Measurements from ENCODE around the gene UQCRQ. TPM values are rescaled to one million over a fixed set of nuclear protein-coding genes. Genes with fewer than 3 reads are reported as not detected.

Gene UQCRQ
- total and polyA plus RNA-seq, 2 donors (not counting 3 experiments of a cell fraction or from before 2014, with no cell fraction given), result 246 to 390 TPM

GRCh38 chr5:132877466-132877865, 11.0 kb downstream of the UQCRQ start:
- POLR2A ChIA-PET, result no interaction called here
- peaks cover 16 to 39% of the 10 kb centered on the region in 2 experiments for H3K36me3 ChIP-seq (ENCODE audit: control insufficient read depth in 2 of 2, extremely low read depth in 1 of 2, insufficient read depth in 2 of 2, low read length in 2 of 2)
- TF ChIP-seq FOS (IDR thresholded peaks at IDR 0.05; ENCODE audit: borderline replicate concordance, insufficient read depth, low read length) (no peak), MYC (IDR thresholded peaks at IDR 0.05; ENCODE audit: low read depth, low read length) (no peak), MAX (IDR thresholded peaks at IDR 0.05; ENCODE audit: insufficient read depth, insufficient read length) (no peak), POLR2A (IDR thresholded peaks at IDR 0.05; ENCODE audit: low read depth, low read length) (no peak), JUN (IDR thresholded peaks at IDR 0.05; ENCODE audit: borderline replicate concordance, insufficient read depth, insufficient read length, low read depth) (no peak)
- FAIRE-seq (no peak), DNase-seq (ENCODE audit: low read depth, low spot score) (no peak)
- H3K4me2 ChIP-seq (ENCODE audit: insufficient read depth, low read length), result no peak overlapping the region
- no TSS peak for BruUV-seq (replicated peaks)
- H3K79me2 ChIP-seq (ENCODE audit: control insufficient read depth, insufficient read depth, low read length), result no peaks in the 10 kb centered on the region
- no peak overlapping the region for H3K9ac ChIP-seq (replicated peaks; ENCODE audit: extremely low read depth, insufficient read depth, low read length)
- H3K27ac ChIP-seq (ENCODE audit: insufficient read depth, low read depth, low read length), result no peak overlapping the region
- peaks cover 2% of the 10 kb centered on the region for H4K20me1 ChIP-seq (replicated peaks; ENCODE audit: control insufficient read depth, extremely low read depth, insufficient read depth, low read length)
- H3K4me3 ChIP-seq (replicated peaks in 1 of 3; ENCODE audit: insufficient read depth in 1 of 3, low read depth in 1 of 3, low read length in 3 of 3), result no peak overlapping the region
- intact Hi-C loops (cut with micrococcal nuclease) (no loop called here), dilution Hi-C loops (cut with MboI; ENCODE audit: extremely low pct_ligation_motif_present, low sequenced_read_pairs) (no loop called here)
- H3K9me1 ChIP-seq (replicated peaks; ENCODE audit: control insufficient read depth, extremely low read depth, insufficient read depth, low read length), result no peaks in the 10 kb centered on the region
- H2AFZ ChIP-seq (ENCODE audit: low read depth, low read length), result no peak overlapping the region
- H3K27me3 ChIP-seq (ENCODE audit: control insufficient read depth in 2 of 2, insufficient read depth in 2 of 2, low read length in 2 of 2), result no peaks in the 10 kb centered on the region
- CTCF ChIA-PET, result interaction anchor here (0.8 to 1.6 kb wide), 3 partner anchors 10 to 491 kb away, joined by 3 to 5 read pairs (median 3); partner anchors contain the start of gene UQCRQ
- no peaks in the 10 kb centered on the region for H3K9me3 ChIP-seq (replicated peaks; ENCODE audit: control insufficient read depth, insufficient read depth, low read length)
- no peaks in the 10 kb centered on the region for H3K4me1 ChIP-seq (ENCODE audit: control insufficient read depth, extremely low read depth, insufficient read depth, low read length)

- DNase-seq (ENCODE audit: low read depth, low spot score) (no peak), FAIRE-seq (no peak)
- Histone ChIP-seq H3K9me1 (replicated peaks; ENCODE audit: control insufficient read depth, extremely low read depth, insufficient read depth, low read length) (no peaks in the 10 kb centered on the region), H3K9ac (replicated peaks; ENCODE audit: extremely low read depth, insufficient read depth, low read length) (no peak overlapping the region), H3K27me3 (ENCODE audit: control insufficient read depth in 2 of 2, insufficient read depth in 2 of 2, low read length in 2 of 2) (no peaks in the 10 kb centered on the region), H2AFZ (ENCODE audit: low read depth, low read length) (no peak overlapping the region), H4K20me1 (replicated peaks; ENCODE audit: control insufficient read depth, extremely low read depth, insufficient read depth, low read length) (peaks cover 2% of the 10 kb centered on the region), H3K27ac (ENCODE audit: insufficient read depth, low read depth, low read length) (no peak overlapping the region), H3K4me2 (ENCODE audit: insufficient read depth, low read length) (no peak overlapping the region), H3K4me3 (replicated peaks in 1 of 3; ENCODE audit: insufficient read depth in 1 of 3, low read depth in 1 of 3, low read length in 3 of 3) (no peak overlapping the region), H3K36me3 (ENCODE audit: control insufficient read depth in 2 of 2, extremely low read depth in 1 of 2, insufficient read depth in 2 of 2, low read length in 2 of 2) (peaks cover 16 to 42% of the 10 kb centered on the region in 2 experiments), H3K9me3 (replicated peaks; ENCODE audit: control insufficient read depth, insufficient read depth, low read length) (no peaks in the 10 kb centered on the region), H3K79me2 (ENCODE audit: control insufficient read depth, insufficient read depth, low read length) (no peaks in the 10 kb centered on the region), H3K4me1 (ENCODE audit: control insufficient read depth, extremely low read depth, insufficient read depth, low read length) (no peaks in the 10 kb centered on the region)
- intact Hi-C loops (cut with micrococcal nuclease) (no loop called here), dilution Hi-C loops (cut with MboI; ENCODE audit: extremely low pct_ligation_motif_present, low sequenced_read_pairs) (no loop called here)
- TF ChIP-seq POLR2AphosphoS5 (IDR thresholded peaks at IDR 0.05; ENCODE audit: insufficient read depth, low read depth, low read length) (no peak), POLR2A (IDR thresholded peaks at IDR 0.05; ENCODE audit: low read depth, low read length) (no peak), EZH2 (IDR thresholded peaks at IDR 0.05; ENCODE audit: borderline replicate concordance, low read depth, low read length, severe bottlenecking) (no peak)
- ChIA-PET CTCF (interaction anchor here (0.8 to 1.6 kb wide), 3 partner anchors 11 to 491 kb away, joined by 3 to 5 read pairs (median 3); partner anchors contain the start of gene UQCRQ), POLR2A (no interaction called here)
- BruUV-seq (replicated peaks), result TSS peak; percentile 1
Measured at GRCh38 chr5:132877938-132878337, 11.5 kb downstream of the UQCRQ start.
